GM12875 (cell line): ENCODE measurements around the gene FHIP1A.

Experiments used
- H3K4me3 ChIP-seq: one replicate; pipeline ENCODE4 v1.5.1; 2011; ENCODE audit warnings: low read depth, low read length, control low read depth
- CTCF ChIP-seq: IDR thresholded peaks from 2 replicates; pipeline ENCODE4 v1.5.1; 2011; ENCODE audit warnings: low read depth, mild to moderate bottlenecking, control low read depth, inconsistent platforms, low read length, moderate library complexity, borderline replicate concordance; ENCODE audit not compliant: insufficient read depth

FHIP1A gene

GRCh38 chr4:151430740-151431457 lies 21.9 kb downstream of the FHIP1A start:
- TF ChIP-seq CTCF = no peak

GRCh38 chr4:151431728-151432127 lies 22.8 kb downstream of the FHIP1A start:
- no peak for TF ChIP-seq CTCF

More at GRCh38 chr4:151430740-151431457, 21.9 kb downstream of the FHIP1A start:
- H3K4me3 ChIP-seq = no peak overlapping the region

GRCh38 chr4:151432654-151433053 lies 23.7 kb downstream of the FHIP1A start:
- H3K4me3 ChIP-seq = no peak overlapping the region
- TF ChIP-seq CTCF = no peak

More at GRCh38 chr4:151431728-151432127, 22.8 kb downstream of the FHIP1A start:
- H3K4me3 ChIP-seq = no peak overlapping the region

- H3K4me3 ChIP-seq = no peak overlapping the region
- TF ChIP-seq CTCF = no peak
Measured at GRCh38 chr4:151434183-151434860, 25.3 kb downstream of the FHIP1A start.

GRCh38 chr4:151436093-151436518 lies 27.1 kb downstream of the FHIP1A start:
- no peak overlapping the region for H3K4me3 ChIP-seq

GRCh38 chr4:151437505-151437904 lies 28.5 kb downstream of the FHIP1A start:
- H3K4me3 ChIP-seq = no peak overlapping the region
- no peak for TF ChIP-seq CTCF

More at GRCh38 chr4:151436093-151436518, 27.1 kb downstream of the FHIP1A start:
- no peak for TF ChIP-seq CTCF

- TF ChIP-seq CTCF = no peak
- H3K4me3 ChIP-seq = no peak overlapping the region
Measured at GRCh38 chr4:151438154-151438553, 29.2 kb downstream of the FHIP1A start.
